Activated CD4-positive, alpha-beta T cell treated with anti-CD3 and anti-CD28 coated beads, Interleukin-2, amount 50 U/mL, for 1 hour (primary cell): ENCODE measurements around the gene F3.

ENCODE experiments used
- DNase-seq: peaks from one replicate; pipeline ENCODE4 v3.0.0-alpha.2; 2020

F3 gene

DNA sequence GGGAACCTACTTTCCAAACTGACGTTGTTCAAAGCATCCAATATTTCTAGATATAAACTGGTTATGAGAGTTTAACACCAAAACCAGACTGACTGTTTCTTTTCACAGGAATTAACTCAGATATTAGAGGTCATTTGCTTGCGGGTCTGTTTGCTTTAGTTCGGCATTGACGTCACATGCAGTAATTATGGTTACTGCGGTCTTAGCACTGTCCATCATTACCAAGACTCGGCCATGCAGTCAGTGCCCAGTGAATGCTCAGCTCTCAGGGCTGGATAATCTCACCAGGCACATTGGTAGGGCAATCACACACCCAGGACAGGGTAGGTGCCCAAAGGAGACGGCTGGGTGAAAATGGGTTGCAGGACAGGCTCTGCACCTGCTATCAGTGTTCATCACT, 9.9 kb upstream of the F3 start:
- DNase-seq, result no peak

DNA sequence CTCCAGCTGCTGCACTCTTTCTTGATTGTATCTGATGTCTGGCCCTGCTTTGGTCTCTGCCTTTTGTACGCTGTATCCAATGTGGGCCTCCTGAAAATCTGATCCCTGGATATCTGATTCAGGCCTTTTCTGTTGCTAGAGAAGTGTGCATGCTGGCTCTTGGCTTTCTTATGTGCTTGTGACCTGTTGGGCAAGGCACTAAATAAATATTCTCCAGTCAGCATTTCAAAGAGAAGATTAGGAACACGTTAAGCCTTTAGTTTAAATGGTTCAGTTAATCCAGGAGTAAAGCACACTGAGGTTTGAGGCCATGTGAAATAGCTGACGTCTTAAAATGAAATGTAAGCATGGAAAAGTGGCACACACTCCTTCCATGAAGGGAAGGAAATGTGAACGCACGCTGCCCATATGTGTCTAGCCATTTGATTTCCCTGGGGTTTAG, 9.3 kb upstream of the F3 start:
- no peak for DNase-seq

DNA sequence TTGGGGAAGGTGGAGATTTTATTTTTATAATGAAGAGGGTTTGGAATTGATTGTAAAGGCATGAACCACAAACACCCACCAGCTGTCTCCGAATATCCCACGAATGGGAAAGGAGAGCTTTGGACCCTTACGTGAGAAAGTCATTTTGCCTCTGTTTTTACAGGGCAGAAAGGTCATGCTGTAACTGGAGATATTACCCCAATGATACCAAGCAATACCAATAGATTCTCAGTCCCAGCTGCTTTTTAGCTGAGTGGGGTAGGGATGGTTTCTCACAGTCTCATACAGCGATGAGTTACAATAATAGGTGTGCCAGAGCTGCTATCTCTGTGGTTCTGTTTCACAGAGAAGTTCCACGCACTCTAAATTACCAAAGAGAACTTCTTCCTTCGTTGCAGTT, 8.8 kb upstream of the F3 start:
- DNase-seq, result no peak

DNA sequence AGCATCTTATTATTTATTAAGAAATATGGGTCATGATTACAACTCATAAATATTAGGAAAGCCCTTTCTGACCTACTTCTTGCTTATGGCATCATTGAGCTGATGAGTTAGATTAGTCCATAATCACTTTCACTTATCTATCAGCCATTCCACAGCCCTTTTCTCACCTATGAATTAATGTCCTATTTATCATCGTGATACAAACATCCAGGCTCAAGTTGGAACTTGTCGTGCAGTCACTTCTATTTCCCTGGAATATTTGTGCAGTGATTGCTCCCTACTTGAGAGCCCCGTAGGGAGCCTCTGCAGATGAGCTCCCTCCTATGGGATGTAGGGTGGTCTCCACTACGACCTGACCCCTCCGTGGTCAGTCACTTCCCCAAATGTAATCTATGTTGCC, 8.1 kb upstream of the F3 start:
- DNase-seq, result no peak

DNA sequence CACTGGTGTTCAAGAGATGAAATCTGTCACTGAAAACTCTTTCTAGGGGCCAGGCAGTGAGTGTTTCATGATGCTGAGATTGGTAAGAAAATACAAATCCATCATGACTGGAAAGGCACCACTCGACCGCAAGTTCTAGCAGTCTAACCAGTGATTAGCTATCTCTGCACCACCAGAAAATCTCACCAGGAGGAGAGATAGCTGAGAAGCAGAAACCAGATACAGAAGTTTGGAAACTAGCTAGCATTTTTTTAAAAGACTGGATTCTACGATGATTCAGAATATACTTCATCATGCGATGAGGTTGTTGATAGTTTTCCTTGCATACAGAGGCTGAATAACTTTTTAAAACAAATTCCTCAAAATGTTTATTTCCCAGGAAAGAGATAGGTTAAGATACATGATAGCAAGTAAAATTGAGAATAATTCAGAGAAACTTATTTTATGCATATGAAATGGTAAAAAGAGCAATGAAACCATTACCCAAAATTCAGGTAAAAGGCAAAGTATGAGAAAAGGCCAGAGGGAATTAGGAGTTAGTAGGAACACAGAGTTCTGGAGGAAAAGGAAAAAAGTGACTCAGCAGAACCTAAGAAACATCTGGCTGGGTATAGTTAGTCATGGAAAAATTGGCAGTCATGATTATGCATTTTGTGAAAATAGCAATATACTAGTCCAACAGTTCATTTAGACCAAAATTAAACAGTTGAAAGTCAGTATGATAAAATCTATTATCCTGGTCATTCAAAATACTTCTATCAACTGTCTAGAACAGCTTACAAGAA, 3.3 kb upstream of the F3 start:
- DNase-seq, result no peak

DNA sequence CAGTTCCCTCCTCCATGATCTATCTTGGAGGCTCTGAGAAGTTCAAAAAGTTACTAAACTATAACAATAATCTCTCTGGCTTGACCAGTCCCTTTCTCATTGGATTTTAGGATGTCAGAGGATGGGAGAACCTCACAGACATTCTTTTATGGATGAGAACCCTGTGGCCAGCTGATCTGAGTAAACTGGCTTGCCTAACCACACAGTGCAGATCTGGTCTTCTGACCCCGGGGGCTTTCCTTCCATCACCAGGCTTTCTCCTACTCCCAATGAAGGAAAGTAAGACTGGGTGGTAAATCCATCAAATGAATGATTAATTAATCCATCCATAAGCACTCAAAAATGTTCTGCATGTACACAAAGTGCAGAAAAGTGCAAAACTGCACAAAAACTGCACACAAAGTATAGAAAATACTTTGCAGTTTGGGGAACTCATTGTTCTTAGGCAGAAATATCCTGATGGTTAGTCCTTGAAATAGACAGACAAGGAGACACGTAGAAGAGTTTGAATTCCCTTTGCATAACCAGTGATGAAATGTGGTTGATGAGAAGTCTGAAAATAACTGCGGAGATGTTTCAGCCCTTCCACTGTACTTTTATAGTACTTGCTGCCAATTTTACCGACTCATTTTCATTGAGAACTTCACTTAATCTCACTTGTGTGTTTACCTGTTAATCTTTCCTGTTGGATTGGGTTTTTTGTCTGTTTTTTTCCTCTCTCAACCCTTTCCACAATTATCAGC, 2.5 kb upstream of the F3 start:
- DNase-seq, result no peak

DNA sequence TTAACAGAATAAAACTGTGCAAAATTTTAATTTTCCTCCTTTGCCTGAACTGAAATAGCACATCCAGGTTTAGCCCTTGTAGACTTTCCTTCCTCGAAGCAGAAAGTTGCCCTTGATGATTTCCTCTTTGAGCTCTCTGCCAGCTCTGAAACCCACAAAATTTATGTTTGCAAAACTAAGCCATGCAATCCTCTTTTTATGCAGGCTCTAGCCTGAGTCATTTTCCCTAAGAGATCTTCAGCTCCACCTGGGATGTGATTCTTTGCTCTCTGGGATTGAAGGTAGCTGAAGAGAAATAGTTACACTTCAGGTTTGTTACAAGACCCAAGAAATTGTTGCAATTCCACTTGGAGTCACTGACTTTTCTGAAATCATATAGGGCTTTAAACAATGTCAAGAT, 1.4 kb upstream of the F3 start:
- no peak for DNase-seq

DNA sequence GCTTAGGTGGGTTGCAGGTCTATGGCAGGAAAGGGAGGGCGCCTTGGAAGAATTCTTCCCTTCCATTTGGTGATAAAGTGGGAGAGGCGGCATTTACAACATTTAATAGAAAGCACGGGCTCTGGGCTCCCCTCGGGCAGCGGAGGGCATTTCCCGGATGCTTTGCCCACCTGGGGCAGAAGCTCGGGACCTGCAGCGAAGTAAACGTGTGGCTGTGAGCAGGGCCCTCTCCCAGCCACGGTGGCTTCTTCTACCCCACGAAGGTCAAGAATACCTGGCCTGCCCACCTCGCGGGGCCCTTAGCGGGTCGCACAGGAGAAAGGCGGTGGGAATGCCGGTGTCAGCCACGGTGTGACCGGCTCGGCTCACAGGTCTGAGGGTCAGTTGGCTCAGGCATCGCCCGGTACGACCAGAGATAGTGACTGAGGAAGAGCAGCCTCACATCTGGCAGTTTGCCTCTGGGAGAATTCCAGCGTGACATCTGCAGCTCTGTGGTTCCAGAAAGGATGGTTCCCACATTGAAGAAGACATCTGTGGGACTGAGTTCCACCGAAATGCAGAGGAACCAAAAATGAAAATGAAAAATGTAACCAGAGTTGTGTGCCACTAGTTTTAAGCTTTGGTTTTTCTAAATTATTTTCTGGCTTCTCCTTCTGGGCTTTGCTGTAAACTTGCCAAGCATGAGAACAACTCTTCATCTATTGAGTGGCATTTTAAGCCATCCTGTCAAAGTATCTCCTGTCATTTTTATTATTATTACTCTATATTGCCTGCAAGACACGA, 720 bp upstream of the F3 start:
- DNase-seq, result no peak

DNA sequence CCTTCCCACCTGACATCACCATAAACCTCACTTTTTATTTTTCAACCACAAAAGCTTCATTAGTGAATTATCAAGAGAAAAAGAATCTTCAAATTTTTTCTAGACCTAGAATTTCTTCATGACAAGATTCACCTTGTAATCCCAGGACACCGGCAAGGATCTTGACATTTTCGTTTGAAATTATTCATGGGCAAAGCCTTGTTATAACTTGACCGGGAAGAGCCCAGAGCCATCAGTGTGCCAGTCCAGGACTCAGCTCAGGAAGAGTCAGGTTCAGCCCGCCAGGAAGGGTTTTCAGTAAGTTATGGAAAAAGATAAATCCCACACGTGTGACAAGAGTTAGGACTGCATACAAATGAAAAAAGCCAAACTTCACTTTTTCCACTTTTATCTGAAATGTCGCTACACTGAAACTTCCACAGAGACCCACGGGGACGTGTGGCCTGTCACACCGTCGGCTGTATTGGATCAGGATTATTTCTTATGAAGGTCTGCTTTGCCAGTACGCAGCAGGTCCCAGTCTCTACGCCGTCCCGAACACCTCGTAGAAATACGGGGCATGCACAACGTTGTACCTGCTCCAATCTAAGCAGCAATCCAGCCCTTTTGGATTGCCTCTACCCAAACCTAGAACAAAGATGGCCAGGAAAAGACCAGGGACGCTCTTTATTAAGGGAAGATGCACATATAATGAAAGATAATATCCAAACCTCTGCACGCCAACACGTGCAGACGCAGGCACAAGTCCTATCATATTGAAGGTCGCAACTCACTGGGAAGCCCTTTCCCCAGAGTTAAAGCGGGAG, 916 bp downstream of the F3 start:
- DNase-seq, result no peak

DNA sequence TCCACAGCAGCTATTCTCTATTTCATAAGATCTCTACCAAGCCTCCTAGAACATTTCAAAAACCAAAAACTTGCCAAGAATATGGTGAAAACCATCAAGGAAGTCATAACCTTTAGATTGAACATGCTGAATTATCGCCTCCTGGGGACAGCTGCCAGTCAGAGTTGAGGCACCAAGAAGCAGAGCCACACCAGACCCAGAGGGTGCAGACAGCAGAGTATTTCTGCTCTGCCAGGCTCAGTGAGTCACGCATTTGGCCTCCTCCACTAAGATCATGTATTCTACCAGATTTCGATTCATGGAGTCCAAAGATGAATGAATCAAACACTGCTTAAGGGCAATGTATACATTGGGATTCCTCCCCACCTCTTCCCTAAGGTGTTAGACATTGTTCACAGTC, 2.1 kb downstream of the F3 start:
- DNase-seq, result no peak

DNA sequence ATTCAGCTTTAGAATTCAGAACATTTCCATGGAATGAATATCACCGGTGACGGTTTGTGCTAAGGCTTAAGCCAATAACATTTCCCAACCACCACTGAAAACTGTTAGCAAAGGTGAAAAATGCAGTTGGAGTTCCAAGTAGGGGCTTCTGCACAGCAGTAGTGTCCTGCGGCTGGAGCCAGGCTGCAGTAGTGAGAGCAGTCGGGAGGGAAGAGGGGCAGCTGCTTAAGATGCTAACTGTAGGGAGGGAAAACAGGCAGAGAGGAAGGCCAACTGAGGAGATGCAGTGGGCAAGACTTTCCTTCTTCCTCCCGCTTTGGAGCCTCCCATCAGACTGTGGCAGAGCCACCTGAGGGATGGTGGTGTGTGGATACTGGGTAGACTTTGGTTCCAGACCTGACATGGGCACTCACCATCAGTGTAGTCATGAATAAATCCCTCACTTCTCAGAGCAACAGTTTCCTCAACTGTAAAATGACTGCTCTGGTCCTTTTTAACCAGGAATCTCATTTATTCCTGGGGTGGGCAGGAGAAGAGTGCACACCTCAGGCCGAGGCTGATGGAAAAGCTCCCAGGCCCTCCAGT, 3.2 kb downstream of the F3 start:
- no peak for DNase-seq

DNA sequence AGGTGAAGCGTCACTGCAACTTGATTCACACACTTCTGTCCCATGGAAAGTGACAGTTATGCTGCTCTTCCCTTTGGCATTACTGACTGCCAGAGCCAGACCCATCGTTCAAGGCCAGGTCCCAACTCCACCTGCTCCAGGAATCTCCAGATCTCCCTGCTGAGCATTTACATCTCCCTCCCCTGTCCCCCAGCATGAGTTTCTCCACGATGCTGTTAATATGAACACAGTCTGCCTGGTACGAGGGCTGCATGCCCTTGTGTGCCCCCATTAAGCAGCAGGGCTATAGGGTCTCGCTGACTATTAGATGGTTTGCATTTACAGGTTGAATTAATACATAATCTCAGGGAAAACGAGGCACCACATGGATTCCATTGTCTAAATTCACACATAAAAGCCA, 4.3 kb downstream of the F3 start:
- no peak for DNase-seq

DNA sequence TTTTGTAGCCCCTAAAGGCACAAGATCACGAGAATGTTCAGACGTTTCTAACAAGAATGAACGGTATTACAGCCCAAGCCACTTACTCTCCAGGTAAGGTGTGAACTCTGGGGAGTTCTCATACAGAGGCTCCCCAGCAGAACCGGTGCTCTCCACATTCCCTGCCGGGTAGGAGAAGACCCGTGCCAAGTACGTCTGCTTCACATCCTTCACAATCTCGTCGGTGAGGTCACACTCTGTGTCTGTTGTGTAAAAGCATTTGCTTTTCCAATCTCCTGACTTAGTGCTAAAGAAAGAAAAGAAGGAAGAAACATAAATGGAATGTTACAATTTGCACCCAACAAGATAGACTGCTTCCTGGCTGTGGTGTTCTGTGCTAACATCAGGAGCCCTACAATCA, 5.7 kb downstream of the F3 start:
- no peak for DNase-seq

DNA sequence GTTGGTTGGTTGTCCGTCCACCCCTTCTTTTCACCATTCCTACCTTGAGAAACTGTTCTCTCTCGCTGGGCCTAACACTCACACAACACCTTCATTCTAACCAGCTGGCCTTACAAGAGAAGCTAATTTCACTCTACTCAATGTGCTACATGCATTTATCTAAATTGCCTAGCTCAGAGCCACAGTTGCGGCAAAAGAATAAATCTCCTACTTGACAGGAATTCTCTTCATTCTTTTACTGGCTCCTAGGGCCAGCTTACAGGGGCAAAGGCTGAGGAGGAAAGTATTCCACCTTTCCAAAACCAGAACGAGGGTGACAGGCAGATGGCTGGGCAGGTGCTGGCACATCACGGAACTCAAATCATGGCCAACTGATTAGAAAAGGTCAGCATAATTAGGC, 6.5 kb downstream of the F3 start:
- no peak for DNase-seq

DNA sequence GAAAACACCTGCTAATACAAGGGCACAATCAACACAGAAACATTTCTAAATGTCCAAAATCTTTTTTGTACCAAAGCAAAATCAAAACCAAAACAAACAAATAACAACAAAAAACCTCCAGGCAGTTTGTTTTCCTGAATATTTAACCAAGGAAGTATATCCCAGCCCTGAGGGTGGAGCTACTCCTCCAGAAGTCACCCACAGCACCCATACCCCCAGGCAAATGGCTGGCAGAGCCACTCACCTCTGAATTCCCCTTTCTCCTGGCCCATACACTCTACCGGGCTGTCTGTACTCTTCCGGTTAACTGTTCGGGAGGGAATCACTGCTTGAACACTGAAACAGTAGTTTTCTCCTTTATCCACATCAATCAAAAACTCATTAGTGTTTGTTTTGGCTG, 9.5 kb downstream of the F3 start:
- no peak for DNase-seq

DNA sequence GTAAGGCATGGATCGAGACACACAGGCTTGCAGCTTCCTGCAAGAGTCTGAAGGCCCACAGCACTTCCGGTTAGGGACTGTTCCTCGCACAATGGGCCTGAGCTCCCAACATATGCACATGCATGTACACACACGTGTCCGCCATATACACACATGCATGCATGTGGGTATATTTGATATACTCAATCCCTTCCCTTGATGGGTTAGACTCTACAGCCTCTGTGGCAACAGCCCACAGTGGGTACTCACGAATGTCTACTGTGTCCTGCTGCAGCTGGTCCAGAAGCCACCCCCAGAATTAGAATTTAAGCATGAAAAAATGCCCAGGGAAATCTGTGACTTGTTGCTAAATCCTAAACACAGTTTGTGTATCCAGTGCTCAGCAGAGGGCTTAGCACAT, 9.9 kb downstream of the F3 start:
- DNase-seq, result no peak

DNA sequence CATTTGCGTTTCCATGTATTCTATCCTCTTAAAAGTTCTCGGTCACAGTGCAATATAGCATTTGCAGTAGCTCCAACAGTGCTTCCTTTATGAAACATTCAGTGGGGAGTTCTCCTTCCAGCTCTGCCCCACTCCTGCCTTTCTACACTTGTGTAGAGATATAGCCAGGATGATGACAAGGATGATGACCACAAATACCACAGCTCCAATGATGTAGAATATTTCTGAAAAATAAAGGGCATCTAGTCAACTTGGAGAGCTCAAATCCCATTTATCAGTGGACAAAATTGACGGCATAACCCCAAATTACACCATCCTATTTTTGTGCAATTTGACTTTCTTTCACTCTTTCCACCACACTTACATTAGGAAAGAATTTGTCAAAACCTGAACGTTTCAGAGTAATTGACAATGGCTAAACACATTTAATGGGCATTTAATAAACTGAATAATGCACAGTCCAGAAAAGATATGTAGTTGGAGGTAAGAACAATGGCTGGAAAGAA, 11.1 kb downstream of the F3 start:
- no peak for DNase-seq

DNA sequence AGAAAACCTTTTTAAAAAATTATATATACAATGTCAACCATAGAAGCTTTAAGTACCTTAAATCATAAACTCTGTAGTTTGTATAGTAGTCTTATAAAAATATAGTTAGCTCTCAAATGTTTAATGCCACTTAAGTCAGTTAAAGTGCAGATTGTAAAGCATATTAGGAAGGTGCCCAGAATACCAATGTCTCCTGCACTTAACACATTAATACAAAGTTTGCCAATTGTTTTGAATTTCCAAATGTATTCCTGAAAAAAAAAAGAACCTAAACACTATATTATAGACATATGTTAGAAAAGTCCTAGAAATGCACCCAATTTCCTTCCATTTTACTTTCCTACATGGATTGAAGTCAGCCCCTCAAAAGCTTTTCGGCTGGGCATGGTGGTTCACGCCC, 12.1 kb downstream of the F3 start:
- DNase-seq, result no peak

DNA sequence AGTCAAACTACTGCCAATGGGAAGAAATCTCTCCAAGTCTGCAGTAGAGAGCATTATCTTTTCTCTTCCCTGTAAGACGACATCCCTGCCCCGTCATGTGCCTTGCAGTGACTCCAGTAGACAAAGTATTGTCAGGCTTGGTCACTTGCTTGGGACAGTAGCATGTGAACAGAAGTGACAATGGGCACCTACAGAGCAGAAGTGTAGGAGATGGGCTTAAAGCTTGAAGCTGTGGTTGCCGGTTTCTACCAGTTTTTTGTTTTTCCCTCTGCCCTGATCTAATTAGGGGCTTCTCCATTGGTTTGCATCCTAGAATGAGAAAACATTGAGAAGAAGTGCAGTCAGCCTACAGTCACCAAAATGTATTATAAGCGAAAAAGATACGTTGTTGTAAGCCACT, 12.7 kb downstream of the F3 start:
- no peak for DNase-seq

DNA sequence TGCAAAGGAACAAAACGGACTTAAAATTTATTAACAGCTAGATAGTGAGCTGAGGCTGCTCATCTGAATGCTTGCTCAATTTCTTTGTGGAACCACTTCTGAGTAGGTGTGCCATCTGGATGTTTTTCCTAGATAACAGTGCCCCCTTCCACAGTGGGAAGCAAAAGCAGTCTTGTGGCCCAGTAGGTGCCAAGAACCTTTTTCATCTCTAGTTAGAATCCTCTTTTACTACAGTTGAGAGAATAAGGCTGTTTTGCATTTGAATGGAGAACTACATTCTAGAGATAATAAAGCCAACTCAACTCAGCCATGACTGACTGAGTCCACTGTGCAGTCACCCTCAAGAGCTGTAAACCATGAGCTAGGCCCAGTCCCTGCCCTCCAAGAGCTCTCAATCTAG, 13.3 kb downstream of the F3 start:
- DNase-seq, result no peak

DNA sequence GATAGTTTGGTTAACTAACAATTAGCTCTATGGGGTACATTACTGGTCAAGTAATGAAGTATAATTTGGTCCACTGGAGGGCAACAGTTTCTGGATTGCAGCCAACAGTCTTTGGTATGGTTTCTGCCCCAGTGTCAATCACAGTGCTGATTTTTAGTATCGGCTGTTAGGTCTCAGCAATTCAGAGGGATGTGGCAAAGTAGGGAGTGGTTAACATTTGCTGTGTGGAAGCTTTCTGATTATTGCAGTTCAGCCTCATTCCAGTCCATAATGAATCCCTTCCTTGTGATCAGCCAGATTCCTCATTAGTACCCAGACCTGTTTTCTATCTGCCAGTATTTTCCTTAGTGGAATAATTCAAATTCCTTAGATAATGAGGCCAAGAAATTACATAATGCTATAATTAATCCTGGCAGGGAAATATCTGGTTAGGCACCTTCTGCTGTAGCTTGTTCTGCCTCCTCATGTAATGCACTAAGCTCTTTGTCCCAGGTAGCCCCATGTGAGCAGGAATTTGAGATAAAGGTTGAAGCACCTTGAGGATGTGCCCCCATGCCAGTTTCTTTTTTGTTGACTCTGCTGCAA, 14.0 kb downstream of the F3 start:
- no peak for DNase-seq
